Heart right ventricle (tissue), 16 donors: ENCODE data around the gene RGS2. TPM values are rescaled to one million over a fixed set of nuclear protein-coding genes. Genes with fewer than 3 reads are reported as not detected.

Experiments
- ATAC-seq, 8 donors: fragments of 200-7000 bp; cut with Tn5 transposase; one replicate each; pipeline ENCODE4 v1.9.1; 2020; ENCODE audit warnings: mild to moderate bottlenecking in 8 of 8, moderate library complexity in 8 of 8, moderate number of reproducible peaks in 1 of 8
- DNase-seq, 2 donors: peaks; one replicate each; pipeline ENCODE4 v3.0.0-alpha.2; 2020
- H3K27ac ChIP-seq, 10 donors: fragments of 200-600 bp; sonication (generic) in 2 of 10; one replicate each; pipeline versions ENCODE4 v1.5.0 to v1.8.0; 2020 to 2022; ENCODE audit warnings: mild to moderate bottlenecking in 3 of 10
- H3K27me3 ChIP-seq, 7 donors: fragments of 200-600 bp; one replicate each; pipeline ENCODE4 v1.8.0; 2021 to 2022; ENCODE audit warnings: mild to moderate bottlenecking in 2 of 7
- H3K36me3 ChIP-seq, 9 donors: fragments of 200-600 bp; sonication (generic) in 1 of 9; one replicate each; pipeline versions ENCODE4 v1.5.0 to v1.8.0; 2020 to 2022; ENCODE audit warnings: mild to moderate bottlenecking in 2 of 9
- H3K4me1 ChIP-seq, 9 donors: fragments of 200-600 bp; sonication (generic) in 1 of 9; one replicate each; pipeline versions ENCODE4 v1.5.0 to v1.8.0; 2020 to 2022; ENCODE audit warnings: mild to moderate bottlenecking in 4 of 9
- H3K4me3 ChIP-seq, 10 donors: fragments of 200-600 bp; sonication (generic) in 2 of 10; one replicate each; pipeline versions ENCODE4 v1.5.0 to v1.8.0; 2020 to 2022; ENCODE audit warnings: mild to moderate bottlenecking in 7 of 10, moderate library complexity in 2 of 10
- H3K9me3 ChIP-seq, 11 donors: fragments of 200-600 bp in 10 of 11; sonication (generic) in 2 of 11; one replicate each; pipeline versions ENCODE4 v1.5.0 to v1.8.0; 2013 to 2022; ENCODE audit warnings: mild to moderate bottlenecking in 2 of 11, control low read depth in 1 of 11, moderate library complexity in 1 of 11
- CTCF ChIP-seq, 9 donors: fragments of 200-600 bp; sonication (generic) in 2 of 9; IDR thresholded peaks; one replicate each; pipeline versions ENCODE4 v1.5.0 to v1.8.0; 2021 to 2022; ENCODE audit warnings: antibody characterized with exemption in 9 of 9, mild to moderate bottlenecking in 5 of 9, moderate library complexity in 1 of 9
- WGBS, 2 donors: extraction: QIAGEN DNeasy Blood & Tissue Kit; methylation state at CpG; one replicate each; pipeline ENCODE4 v1.1.7; 2013; ENCODE audit warnings: inconsistent platforms in 1 of 2; 5-methylcytosine and 5-hydroxymethylcytosine counted together
- intact Hi-C, 10 donors: fragments of 100-400 bp; cut with DNase I; formaldehyde crosslinking; loops; one replicate each; pipeline versions ENCODE4 v1.11.1 to v1.14.2; 2022
- polyA plus RNA-seq, 2 donors: library from polyadenylated mRNA; stranded (reverse); fragments of 200-250 nt; gene quantifications; one replicate each; pipeline ENCODE4 v1.2.3, GENCODE V29; 2013
- total RNA-seq, 10 donors: library from RNA; stranded (reverse); fragmentation: NEBNext Ultra II Directional in 3 of 10; extraction: Animal tissue kit (Norgen Biotek cat#: 25700) in 3 of 10; gene quantifications; one replicate each; pipeline versions ENCODE4 v1.2.1 to v1.2.4, GENCODE V29; 2021 to 2023
- donor health status: Arrhythmogenic right ventricular cardiomyopathy.
- donor health status: ischemic (EF 13 %, LVEDD 7.1; RV severe dilation, severe dysfunction).
- donor health status: healthy with polysubstance abuse.
- donor health status: DM: no; HTN: yes; CAD: no.
- donor health status: DM: no; HTN: no; CAD: no.
- donor health status: ischemic (EF 25% LVEDD 6.9; RV normal size, moderate dysfunction).
- donor health status: ischemic (EF 25% LVEDD 5.7; RV mildly dilated, moderate dysfunction).
- donor health status: healthy.
- donor health status: DM: yes; HTN: yes; CAD: no.
- donor health status: Ischemic cardiomyopathy.
- donor health status: ischemic (EF 35%, LVEDD 5.7; RV mildly dilated, moderate dysfunction).
- donor health status: nonischemic (EF 11% LVEDD 7.7; RV severe dilation, severe dysfunction).
- donor health status: DM: yes; HTN: yes; CAD: no.
- donor health status: PGD.
- donor health status: ischemic (EF 29% LVEDD 5.4; RV normal size, mild dysfunction).
- donor health status: nonischemic (EF 23%, LVEDD 6.1; RV moderate dilation, normal function).

RGS2 gene
- total and polyA plus RNA-seq, 12 donors: 12.2 to 30.8 (median 18.2) TPM

GRCh38 chr1:192844360-192844759, 35.5 kb downstream of the RGS2 start:
- no peak for TF ChIP-seq CTCF (IDR thresholded peaks at IDR 0.05)
- DNase-seq (no peak), ATAC-seq (no peak)
- no peaks in the 10 kb centered on the region for H3K4me1 ChIP-seq
- H3K4me3 ChIP-seq: no peak overlapping the region
- no peak overlapping the region for H3K27ac ChIP-seq
- no peaks in the 10 kb centered on the region for H3K27me3 ChIP-seq
- no peaks in the 10 kb centered on the region for H3K36me3 ChIP-seq
- intact Hi-C loops: no loop called here
- 91 to 93% methylated on average over 1 of the region's 1 CpG for WGBS, 2 donors
- no peaks in the 10 kb centered on the region for H3K9me3 ChIP-seq

- H3K4me3 ChIP-seq: no peak overlapping the region
- 83 to 87% methylated on average over 2 of the region's 2 CpGs for WGBS, 2 donors
- ATAC-seq (no peak), DNase-seq (no peak)
- H3K27ac ChIP-seq: no peak overlapping the region
- H3K27me3 ChIP-seq: no peaks in the 10 kb centered on the region
- peaks cover 0 to 8% (median 0%) of the 10 kb centered on the region in 9 donors for H3K4me1 ChIP-seq
- no peaks in the 10 kb centered on the region for H3K9me3 ChIP-seq
- intact Hi-C loops: no loop called here
- TF ChIP-seq CTCF (IDR thresholded peaks at IDR 0.05): no peak
- no peaks in the 10 kb centered on the region for H3K36me3 ChIP-seq
Measured at GRCh38 chr1:192846950-192847349, 38.1 kb downstream of the RGS2 start.

GRCh38 chr1:192849011-192849410, 40.2 kb downstream of the RGS2 start:
- no peak for DNase-seq
- no peak for ATAC-seq
- peaks cover 0 to 18% (median 4%) of the 10 kb centered on the region in 9 donors for H3K4me1 ChIP-seq
- no peak overlapping the region for H3K4me3 ChIP-seq
- no peaks in the 10 kb centered on the region for H3K27me3 ChIP-seq
- WGBS, 2 donors: 38 to 44% methylated on average over 1 of the region's 1 CpG
- H3K27ac ChIP-seq: no peak overlapping the region
- no peaks in the 10 kb centered on the region for H3K9me3 ChIP-seq
- intact Hi-C loops: no loop called here
- no peaks in the 10 kb centered on the region for H3K36me3 ChIP-seq
- TF ChIP-seq CTCF (IDR thresholded peaks at IDR 0.05): no peak

GRCh38 chr1:192849442-192849841, 40.6 kb downstream of the RGS2 start:
- Histone ChIP-seq H3K27me3 (no peaks in the 10 kb centered on the region), H3K9me3 (no peaks in the 10 kb centered on the region), H3K4me3 (no peak overlapping the region), H3K27ac (no peak overlapping the region), H3K4me1 (peaks cover 0 to 18% (median 4%) of the 10 kb centered on the region in 9 donors), H3K36me3 (no peaks in the 10 kb centered on the region)
- 79 to 93% methylated on average over 3 of the region's 3 CpGs for WGBS, 2 donors
- TF ChIP-seq CTCF (IDR thresholded peaks at IDR 0.05): no peak
- no peak for DNase-seq
- ATAC-seq: no peak
- intact Hi-C loops: no loop called here
